NOMO-1 treated with DMSO at 0.1 percent for 48 hours (cell line): ENCODE data around the gene OPN1SW.

ENCODE experiments used
- DNase-seq: peaks from one replicate; lab custom pipeline; 2025; ENCODE audit not compliant: unreplicated experiment; lab: John Stamatoyannopoulos, UW

The OPN1SW gene

DNA sequence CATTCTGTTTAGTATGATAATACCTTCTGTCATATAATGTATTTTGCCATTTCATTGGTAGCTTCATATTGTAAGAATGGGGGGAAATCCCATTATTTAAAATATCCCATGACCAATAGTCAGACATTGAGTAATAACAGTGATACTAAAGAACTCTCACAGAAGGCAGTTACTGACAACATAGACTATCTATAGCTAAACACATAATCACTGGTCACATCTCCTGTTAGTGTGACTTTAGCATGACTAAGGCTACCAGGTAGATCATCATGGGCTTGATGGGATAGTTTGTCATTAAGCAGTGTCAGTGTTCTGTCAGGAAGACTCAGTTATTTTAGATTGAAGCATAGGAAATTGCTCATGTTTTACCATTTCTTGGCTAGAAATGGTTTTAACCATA is 16.4 kb downstream of the OPN1SW start:
- DNase-seq, result no peak

GRCh38 chr7:128758553-128758952 is 17.0 kb downstream of the OPN1SW start:
- no peak for DNase-seq

DNA sequence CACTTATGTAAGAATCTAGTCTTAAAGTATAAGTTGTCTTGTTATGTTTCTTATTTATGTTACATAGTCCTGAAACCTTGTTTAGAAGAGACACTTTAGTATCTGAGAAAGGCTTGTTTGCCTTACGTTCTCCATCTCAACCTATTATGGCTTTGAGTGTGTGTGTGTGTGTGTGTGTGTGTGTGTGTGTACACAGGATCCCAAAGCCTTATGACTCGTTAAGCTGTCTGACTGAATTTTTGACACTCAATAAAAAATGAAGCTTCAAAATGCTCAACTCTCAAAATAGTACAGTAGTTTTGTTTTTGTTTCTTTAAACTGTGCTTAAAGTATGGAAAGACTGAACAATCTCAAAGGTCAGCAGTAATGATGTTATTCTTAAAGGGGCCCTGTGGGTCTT is 18.4 kb downstream of the OPN1SW start:
- no peak for DNase-seq

GRCh38 chr7:128755819-128756476 is 19.6 kb downstream of the OPN1SW start:
- DNase-seq, result no peak

- DNase-seq, result no peak
Observed at GRCh38 chr7:128755075-128755818, 20.3 kb downstream of the OPN1SW start.

DNA sequence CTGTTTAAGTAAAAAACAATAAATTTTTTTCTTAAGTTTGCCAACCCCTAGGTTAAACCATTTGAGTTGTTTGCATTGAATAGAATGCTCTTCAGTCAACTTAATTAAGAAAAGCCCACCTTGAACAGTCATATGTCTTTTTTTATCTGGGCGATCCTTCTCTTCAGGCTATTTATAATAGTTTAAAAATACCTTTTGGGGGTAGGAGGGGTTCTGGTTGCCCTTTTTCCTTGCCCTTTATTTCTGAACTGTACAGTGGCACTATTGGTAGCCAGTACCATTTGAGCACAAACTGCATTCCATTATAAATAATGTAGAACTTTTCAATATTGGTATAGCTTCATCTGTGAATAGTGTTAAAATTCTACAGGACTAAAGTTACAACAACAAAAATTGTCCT is 23.3 kb downstream of the OPN1SW start:
- no peak for DNase-seq

DNA sequence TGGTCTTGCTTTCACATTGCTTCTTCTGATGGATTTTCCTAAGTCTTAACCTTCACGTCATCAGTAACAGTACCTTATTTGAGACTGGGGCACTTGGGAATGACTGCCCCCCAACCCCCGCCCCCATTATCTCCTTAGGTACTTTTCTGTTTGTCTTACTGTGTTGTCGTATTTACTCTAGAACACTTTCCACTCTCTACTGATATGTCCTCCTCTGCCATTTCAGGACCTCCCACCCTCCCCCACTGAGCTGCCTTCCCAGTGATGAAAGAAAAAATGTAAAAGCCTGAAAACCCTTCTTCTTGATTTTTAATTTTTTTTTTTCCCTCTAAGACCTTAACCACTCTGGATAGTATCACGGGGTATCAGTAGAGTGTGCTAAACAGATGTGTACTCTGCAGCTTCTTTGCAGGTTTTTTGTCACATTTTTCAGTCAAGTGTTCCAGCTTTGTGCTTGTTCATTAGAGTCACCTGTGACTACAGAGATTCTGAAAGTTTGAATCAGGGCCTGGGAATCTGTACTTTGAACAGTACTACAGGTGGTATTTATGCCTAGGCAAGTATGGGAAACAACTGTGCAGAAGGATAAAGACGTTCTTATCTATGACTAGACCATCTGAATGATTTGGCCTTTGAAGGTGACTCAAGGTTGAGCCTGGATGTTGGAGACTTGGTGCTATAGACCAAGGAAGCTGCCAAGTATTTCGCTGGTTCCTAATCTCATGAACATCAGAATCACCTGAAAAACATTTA is 28.1 kb downstream of the OPN1SW start:
- DNase-seq, result no peak

- no peak for DNase-seq
Observed at GRCh38 chr7:128745706-128746105, 29.9 kb downstream of the OPN1SW start.

DNA sequence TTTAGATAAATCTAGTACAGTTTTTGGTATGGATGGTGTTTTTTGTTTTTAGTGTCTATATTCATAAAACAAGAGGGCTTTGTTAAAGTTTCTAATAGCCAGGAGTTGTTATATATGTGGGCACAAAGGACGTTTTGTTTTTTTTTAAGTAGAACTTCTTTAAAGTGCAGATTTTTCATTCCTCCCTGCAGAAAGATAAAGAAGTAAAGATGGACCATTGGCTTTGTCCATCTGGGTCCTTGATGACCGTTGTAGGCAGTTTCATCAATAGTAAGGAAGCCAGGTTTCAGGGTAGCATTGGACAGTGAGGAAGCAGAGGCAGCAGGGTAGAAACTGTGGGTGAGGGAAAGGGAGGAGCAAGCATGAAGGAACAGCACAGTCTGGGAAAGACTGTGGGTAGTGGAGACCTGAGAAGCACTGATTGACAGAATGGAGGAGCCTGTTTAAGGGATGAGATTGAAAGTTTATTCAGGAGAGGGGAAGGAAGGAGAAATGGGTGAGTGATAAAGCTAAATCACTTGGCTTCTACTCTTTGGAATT is 31.2 kb downstream of the OPN1SW start:
- no peak for DNase-seq

- DNase-seq, result no peak
Observed at GRCh38 chr7:128743112-128743772, 32.4 kb downstream of the OPN1SW start.

DNA sequence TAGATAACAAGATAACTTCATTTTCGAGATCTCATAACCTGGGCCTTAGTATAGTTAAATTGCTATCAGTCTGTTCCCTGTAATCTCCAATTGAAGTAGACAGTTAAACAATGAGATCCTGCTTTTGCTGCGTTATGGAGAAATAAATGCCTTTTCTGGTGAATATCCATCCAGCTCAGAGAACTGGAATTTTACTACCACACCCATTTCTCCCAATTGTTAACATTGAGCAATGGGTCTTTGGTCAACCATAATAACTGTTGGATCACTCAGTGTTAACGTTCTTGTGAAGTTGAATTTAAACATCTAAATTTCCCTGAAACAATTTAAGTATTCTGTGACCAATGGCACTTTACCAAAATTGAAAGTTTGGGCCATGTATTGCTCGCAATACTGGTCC is 33.4 kb downstream of the OPN1SW start:
- DNase-seq, result no peak

DNA sequence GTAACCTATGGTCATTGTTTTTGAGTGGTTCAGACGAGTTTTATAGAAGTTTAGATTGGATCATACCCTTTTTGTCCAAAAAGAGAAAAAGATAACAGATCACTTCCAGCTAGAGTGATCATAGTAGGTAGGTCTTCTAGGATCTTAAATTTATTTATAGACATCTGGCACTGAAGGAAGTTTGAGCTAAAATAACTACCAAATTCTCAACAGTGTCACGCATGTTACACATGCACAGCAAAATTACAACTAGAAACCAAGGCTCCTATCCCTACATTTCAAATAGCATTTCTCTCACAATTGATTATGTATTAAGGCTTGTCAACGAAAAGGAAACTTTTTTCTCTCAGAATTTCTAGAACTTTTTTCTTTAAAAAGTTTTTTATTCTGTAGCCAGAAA is 34.1 kb downstream of the OPN1SW start:
- DNase-seq, result no peak

- no peak for DNase-seq
Observed at GRCh38 chr7:128740996-128741395, 34.6 kb downstream of the OPN1SW start.

DNA sequence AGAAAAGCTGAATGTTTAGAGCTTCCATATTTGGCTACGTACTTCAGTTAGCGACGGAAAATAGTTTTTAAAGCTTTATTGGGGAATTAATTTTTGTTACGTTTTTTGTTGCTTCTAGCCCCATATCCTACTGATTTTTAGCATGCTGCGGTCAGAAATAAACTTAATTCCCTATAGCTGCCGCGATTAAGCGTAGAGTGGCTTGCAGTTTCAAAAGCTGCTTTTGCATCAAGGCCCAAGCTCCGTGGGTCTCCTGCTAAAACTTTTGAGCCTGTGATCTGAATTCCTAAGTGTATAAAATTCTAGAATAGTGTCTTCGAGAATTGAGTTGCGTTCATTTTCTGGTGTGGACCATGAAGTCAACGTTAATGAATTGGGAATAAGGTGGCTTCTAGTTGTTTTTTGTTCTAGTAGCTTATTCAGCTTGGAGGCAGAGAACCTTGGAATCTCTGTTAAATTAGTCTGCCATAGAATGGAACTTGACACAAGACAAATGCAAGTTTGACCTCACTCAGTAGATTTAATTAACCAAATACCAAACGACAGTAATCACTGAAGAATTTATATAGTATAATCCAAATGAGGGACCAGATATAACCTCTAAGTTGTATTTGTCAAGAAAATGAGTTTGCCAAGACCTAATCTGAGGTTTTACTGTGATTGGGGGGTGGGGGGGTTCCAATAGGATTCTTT is 35.5 kb downstream of the OPN1SW start:
- no peak for DNase-seq

GRCh38 chr7:128739048-128739962 is 36.3 kb downstream of the OPN1SW start, which contains the start of gene CALU:
CALU (plus strand) TSS chr7:128739359; CDS start chr7:128748584, 9,225 bp downstream.
- DNase-seq, result peak; percentile 65

GRCh38 chr7:128738570-128739047 is 37.0 kb downstream of the OPN1SW start:
- no peak for DNase-seq

DNA sequence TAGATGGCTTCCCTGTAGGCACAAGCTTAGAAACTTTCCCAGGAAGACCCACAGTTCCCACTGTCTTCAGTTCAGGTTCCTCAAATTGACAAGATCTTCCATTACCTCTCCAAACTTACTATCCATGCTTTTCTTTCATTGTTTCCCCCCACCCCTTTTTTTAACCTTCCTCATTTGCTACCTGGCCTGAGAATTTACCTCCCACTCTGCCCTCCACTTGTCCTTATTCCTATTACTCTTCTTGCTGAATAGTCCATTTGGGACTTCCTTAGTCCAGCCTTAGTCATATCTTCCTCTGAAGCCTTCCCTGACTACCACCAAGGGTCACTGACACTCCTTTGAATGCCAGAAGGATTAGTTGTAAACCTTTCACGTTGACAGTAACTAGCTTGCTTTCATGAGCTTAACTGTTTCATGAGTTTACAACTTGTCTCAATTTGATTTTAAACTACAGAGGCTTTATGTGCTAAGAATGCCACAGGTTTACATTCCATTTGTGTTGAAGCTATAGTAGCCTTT is 37.7 kb downstream of the OPN1SW start:
- no peak for DNase-seq

DNA sequence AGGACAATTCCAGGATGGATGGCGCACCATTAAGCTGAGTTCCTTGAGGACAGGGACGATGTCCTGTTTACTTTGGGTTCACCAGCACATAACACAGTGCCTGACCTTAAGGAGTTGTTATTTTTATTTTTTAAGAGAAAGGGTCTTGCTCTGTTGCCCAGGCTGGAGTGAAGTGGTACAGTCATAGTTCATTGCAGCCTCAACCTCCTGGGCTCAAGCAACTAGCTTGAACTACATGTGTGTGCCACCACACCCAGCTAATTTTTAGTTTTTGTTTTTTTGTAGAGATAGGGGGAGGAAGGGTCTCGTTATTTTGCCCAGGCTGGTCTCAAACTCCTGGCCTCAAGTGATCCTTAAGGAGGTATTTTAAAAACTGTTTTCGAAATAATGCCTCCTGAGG is 38.2 kb downstream of the OPN1SW start:
- DNase-seq, result no peak

DNA sequence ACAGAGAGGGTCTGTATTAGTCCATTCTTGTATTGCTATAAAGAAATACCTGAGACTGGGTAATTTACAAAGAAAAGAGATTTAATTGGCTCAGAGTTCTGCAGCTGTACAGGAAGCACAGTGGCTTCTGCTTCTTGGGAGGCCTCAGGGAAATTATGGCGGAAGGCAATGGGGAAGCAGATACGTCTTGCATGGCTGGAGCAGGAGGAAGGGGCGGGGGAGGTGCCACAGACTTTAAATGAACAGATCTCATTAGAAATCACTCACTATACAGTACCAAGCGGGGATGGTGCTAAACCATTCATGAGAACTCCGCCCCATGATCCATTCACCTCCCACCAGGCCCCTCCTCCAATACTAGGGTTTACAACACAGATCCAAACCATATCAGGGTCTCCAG is 40.2 kb downstream of the OPN1SW start:
- DNase-seq, result no peak
